GM23248 (cell line): Measurements from ENCODE around the gene ZDHHC14. TPM values are rescaled to one million over a fixed set of nuclear protein-coding genes. Genes with fewer than 3 reads are reported as not detected.

ENCODE experiments used
- DNase-seq: peaks from one replicate; pipeline ENCODE4 v3.0.0-alpha.2; 2015
- H2AFZ ChIP-seq: fragments of 200-600 bp; sonication (generic); 2 replicates; pipeline ENCODE4 v1.6.1; 2016; ENCODE audit warnings: antibody characterized with exemption
- H3F3A ChIP-seq: fragments of 200-600 bp; sonication (generic); 2 replicates; pipeline ENCODE4 v1.6.1; 2016; ENCODE audit warnings: mild to moderate bottlenecking, antibody characterized with exemption, mixed run types; ENCODE audit not compliant: insufficient read depth
- H3K27ac ChIP-seq: fragments of 200-600 bp; sonication (generic); 2 replicates; pipeline ENCODE4 v1.5.1; 2016; ENCODE audit warnings: mild to moderate bottlenecking
- H3K27me3 ChIP-seq: fragments of 200-600 bp; sonication (generic); replicated peaks from 2 replicates; pipeline ENCODE4 v1.6.1; 2016; ENCODE audit warnings: mild to moderate bottlenecking; ENCODE audit not compliant: insufficient read depth
- H3K36me3 ChIP-seq: fragments of 200-600 bp; sonication (generic); 2 replicates; pipeline ENCODE4 v1.6.1; 2016; ENCODE audit warnings: low read depth, mild to moderate bottlenecking
- H3K4me1 ChIP-seq: fragments of 200-600 bp; sonication (generic); 2 replicates; pipeline ENCODE4 v1.6.1; 2016; ENCODE audit warnings: mild to moderate bottlenecking; ENCODE audit not compliant: insufficient read depth
- H3K4me2 ChIP-seq: fragments of 200-600 bp; sonication (generic); one replicate; pipeline ENCODE4 v1.6.1; 2016; ENCODE audit warnings: mild to moderate bottlenecking; ENCODE audit not compliant: unreplicated experiment
- H3K4me3 ChIP-seq: fragments of 200-600 bp; sonication (generic); 2 replicates; pipeline ENCODE4 v1.5.1; 2016; ENCODE audit warnings: mild to moderate bottlenecking
- H3K79me2 ChIP-seq: fragments of 200-600 bp; sonication (generic); 2 replicates; pipeline ENCODE4 v1.6.1; 2016; ENCODE audit warnings: mild to moderate bottlenecking; ENCODE audit not compliant: insufficient read depth
- H3K9ac ChIP-seq: fragments of 200-600 bp; sonication (generic); 2 replicates; pipeline ENCODE4 v1.6.1; 2016; ENCODE audit warnings: mild to moderate bottlenecking
- H3K9me2 ChIP-seq: fragments of 200-600 bp; sonication (generic); 2 replicates; pipeline ENCODE4 v1.6.1; 2016; ENCODE audit warnings: mixed run types, mild to moderate bottlenecking, moderate library complexity; ENCODE audit not compliant: insufficient read depth
- H3K9me3 ChIP-seq: fragments of 200-600 bp; sonication (generic); one replicate; pipeline ENCODE4 v1.6.1; 2017; ENCODE audit warnings: low read depth
- H4K20me1 ChIP-seq: fragments of 200-600 bp; sonication (generic); 2 replicates; pipeline ENCODE4 v1.6.0; 2016; ENCODE audit not compliant: insufficient read depth
- EZH2 ChIP-seq: fragments of 200-600 bp; sonication (generic); IDR thresholded peaks from 2 replicates; pipeline ENCODE4 v1.6.1; 2018; ENCODE audit warnings: antibody characterized with exemption, mild to moderate bottlenecking; ENCODE audit not compliant: insufficient read depth, poor library complexity, severe bottlenecking
- EZH2phosphoT487 ChIP-seq: fragments of 200-600 bp; sonication (generic); IDR thresholded peaks from 2 replicates; pipeline ENCODE4 v1.6.1; 2018; ENCODE audit warnings: antibody characterized with exemption, moderate library complexity, mild to moderate bottlenecking, low read depth; ENCODE audit not compliant: insufficient read depth
- WGBS, 2 experiments: methylation state at CpG; one replicate each; pipeline ENCODE4 v1.1.6; 2015 to 2017; ENCODE audit warnings: low lambda C conversion rate in 2 of 2, low coverage in 1 of 2; ENCODE audit errors: missing lambda C conversion rate in 2 of 2; 5-methylcytosine and 5-hydroxymethylcytosine counted together
- in situ Hi-C: fragments of 300-500 bp; cut with MboI; formaldehyde crosslinking; loops from 2 replicates; pipeline ENCODE4 v1.15.0; 2020
- polyA plus RNA-seq: library from polyadenylated mRNA; unstranded; fragments of >200 nt; fragmentation: Nextera tagmentation; extraction: Ambion mirVana; gene quantifications from 2 replicates; pipeline ENCODE4 v1.2.1, GENCODE V29; 2016
- total RNA-seq: library from RNA; depleted of rRNA; stranded (reverse); fragments of >200 nt; shearing (Covaris generic); gene quantifications from 2 replicates; pipeline ENCODE4 v1.2.3, GENCODE V29; 2014

ZDHHC14 gene
- total and polyA plus RNA-seq, 2 experiments from 2014 or later = 1.4 to 4.5 TPM

DNA sequence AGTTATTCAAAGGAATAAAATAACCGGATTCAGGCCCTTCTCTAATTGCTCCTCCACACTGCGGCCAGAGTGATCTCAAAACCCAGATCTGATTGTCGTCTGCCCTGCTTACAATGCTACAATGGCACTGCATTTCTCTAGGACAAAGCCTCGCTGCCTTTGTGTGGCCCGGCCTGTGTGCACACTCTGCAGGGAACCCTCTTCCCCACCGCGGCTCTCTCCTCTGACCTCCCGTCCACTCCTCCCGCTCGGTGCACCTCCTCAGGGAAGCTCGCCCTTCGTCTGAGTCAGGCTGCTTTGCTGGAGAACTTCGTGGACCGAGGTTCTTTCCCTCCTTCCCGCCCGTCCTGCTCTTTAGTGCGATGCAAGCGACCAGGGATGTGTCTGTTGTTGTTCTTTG, 340.4 kb downstream of the ZDHHC14 start:
- Histone ChIP-seq H3K4me2 (no peak overlapping the region), H3K27ac (no peak overlapping the region), H3K9ac (no peak overlapping the region), H2AFZ (no peak overlapping the region), H4K20me1 (no peaks in the 10 kb centered on the region), H3K9me2 (no peaks in the 10 kb centered on the region), H3K9me3 (no peaks in the 10 kb centered on the region), H3K4me1 (peaks cover 5% of the 10 kb centered on the region; the same call in 1 of the 2 replicates), H3K79me2 (no peaks in the 10 kb centered on the region), H3K4me3 (no peak overlapping the region), H3F3A (0 out of 2 replicates have a peak, but pooled peaks cover 7% of the 10 kb centered on the region), H3K27me3 (no peaks in the 10 kb centered on the region), H3K36me3 (no peaks in the 10 kb centered on the region)
- 89 to 91% methylated on average over 18 of the region's 18 CpGs for whole genome bisulfite sequencing, 2 experiments
- TF ChIP-seq EZH2 (no peak), EZH2phosphoT487 (no peak)
- in situ Hi-C loops = no loop called here
- no peak for DNase-seq

GRCh38 chr6:157721830-157722229, 340.8 kb downstream of the ZDHHC14 start:
- Histone ChIP-seq H3K27me3 (no peaks in the 10 kb centered on the region), H3K36me3 (no peaks in the 10 kb centered on the region), H3K9me2 (no peaks in the 10 kb centered on the region), H2AFZ (no peak overlapping the region), H3K9ac (no peak overlapping the region), H3K9me3 (no peaks in the 10 kb centered on the region), H3K4me1 (0 out of 2 replicates have a peak, but pooled peaks cover 5% of the 10 kb centered on the region), H3K4me3 (no peak overlapping the region), H3K79me2 (no peaks in the 10 kb centered on the region), H3K4me2 (no peak overlapping the region), H3F3A (0 out of 2 replicates have a peak, but pooled peaks cover 7% of the 10 kb centered on the region), H3K27ac (no peak overlapping the region), H4K20me1 (no peaks in the 10 kb centered on the region)
- DNase-seq = no peak
- TF ChIP-seq EZH2phosphoT487 (no peak), EZH2 (no peak)
- in situ Hi-C loops = no loop called here
- WGBS, 2 experiments = 82 to 86% methylated on average over 8 of the region's 8 CpGs

- no peaks in the 10 kb centered on the region for H3K9me2 ChIP-seq
- no peaks in the 10 kb centered on the region for H3K9me3 ChIP-seq
- H3K27me3 ChIP-seq = no peaks in the 10 kb centered on the region
- H3K36me3 ChIP-seq = no peaks in the 10 kb centered on the region
- no peak overlapping the region for H3K4me3 ChIP-seq
- no peak for TF ChIP-seq EZH2
- no peak for TF ChIP-seq EZH2phosphoT487
- H4K20me1 ChIP-seq = no peaks in the 10 kb centered on the region
- 0 out of 2 replicates have a peak, but pooled peaks cover 5% of the 10 kb centered on the region for H3K4me1 ChIP-seq
- in situ Hi-C loops = no loop called here
- H3K9ac ChIP-seq = no peak overlapping the region
- 0 out of 2 replicates have a peak, but pooled peaks cover 7% of the 10 kb centered on the region for H3F3A ChIP-seq
- no peak overlapping the region for H3K4me2 ChIP-seq
- no peak for DNase-seq
- no peak overlapping the region for H3K27ac ChIP-seq
- 22 to 23% methylated on average over 4 of the region's 4 CpGs for WGBS, 2 experiments
- H2AFZ ChIP-seq = peak overlapping the region; percentile 47; the same call in 1 of the 2 replicates
- no peaks in the 10 kb centered on the region for H3K79me2 ChIP-seq
Observed at GRCh38 chr6:157723376-157723775, 342.4 kb downstream of the ZDHHC14 start.

DNA sequence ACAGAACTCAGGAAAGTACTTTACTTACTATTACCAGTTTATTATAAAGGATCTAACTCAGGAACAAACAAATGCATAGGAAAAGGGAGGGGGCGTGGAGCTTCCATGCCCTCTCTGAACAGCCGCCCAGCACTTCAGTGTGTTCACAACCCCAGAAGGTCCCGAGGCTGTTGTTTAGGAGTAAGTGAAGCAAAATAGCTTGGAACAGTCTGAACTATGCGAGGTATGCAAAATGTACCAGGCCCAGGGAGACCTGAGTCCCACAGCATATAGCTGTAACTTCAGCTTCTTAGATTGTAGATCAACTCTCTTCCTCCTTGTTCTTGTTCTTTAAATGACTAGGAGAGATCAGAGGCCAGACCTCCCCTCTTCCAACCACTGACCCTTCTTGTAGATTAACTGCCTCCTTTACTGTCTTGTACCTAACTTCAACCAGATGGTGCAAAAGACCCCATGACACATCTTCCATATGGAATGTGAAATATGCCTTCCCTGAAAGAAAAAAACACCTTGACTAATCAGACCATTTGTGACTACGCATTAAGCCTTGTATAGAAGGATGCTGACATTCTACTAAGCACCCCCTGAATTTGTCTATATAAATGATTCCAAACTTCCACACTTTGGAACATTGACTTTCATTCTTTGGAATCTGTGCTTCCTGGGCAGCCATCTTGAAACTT, 343.3 kb downstream of the ZDHHC14 start:
- Histone ChIP-seq H3K9me3 (no peaks in the 10 kb centered on the region), H3K4me3 (no peak overlapping the region), H3F3A (0 out of 2 replicates have a peak, but pooled peaks cover 7% of the 10 kb centered on the region), H3K9me2 (no peaks in the 10 kb centered on the region), H3K27ac (no peak overlapping the region), H4K20me1 (no peaks in the 10 kb centered on the region), H3K4me2 (no peak overlapping the region), H3K27me3 (no peaks in the 10 kb centered on the region), H2AFZ (no peak overlapping the region), H3K4me1 (0 out of 2 replicates have a peak, but pooled peaks cover 2% of the 10 kb centered on the region), H3K36me3 (no peaks in the 10 kb centered on the region), H3K79me2 (no peaks in the 10 kb centered on the region), H3K9ac (no peak overlapping the region)
- TF ChIP-seq EZH2phosphoT487 (no peak), EZH2 (no peak)
- 62 to 66% methylated on average over 5 of the region's 5 CpGs for WGBS, 2 experiments
- peak; percentile 6 for DNase-seq
- in situ Hi-C loops = no loop called here
